DMS53 treated with DMSO at 0.1 percent for 48 hours (cell line): Measurements from ENCODE around the gene KIF1C.

Source experiments
- DNase-seq: peaks from one replicate; lab custom pipeline; 2025; ENCODE audit not compliant: unreplicated experiment; lab: John Stamatoyannopoulos, UW

KIF1C gene

DNA sequence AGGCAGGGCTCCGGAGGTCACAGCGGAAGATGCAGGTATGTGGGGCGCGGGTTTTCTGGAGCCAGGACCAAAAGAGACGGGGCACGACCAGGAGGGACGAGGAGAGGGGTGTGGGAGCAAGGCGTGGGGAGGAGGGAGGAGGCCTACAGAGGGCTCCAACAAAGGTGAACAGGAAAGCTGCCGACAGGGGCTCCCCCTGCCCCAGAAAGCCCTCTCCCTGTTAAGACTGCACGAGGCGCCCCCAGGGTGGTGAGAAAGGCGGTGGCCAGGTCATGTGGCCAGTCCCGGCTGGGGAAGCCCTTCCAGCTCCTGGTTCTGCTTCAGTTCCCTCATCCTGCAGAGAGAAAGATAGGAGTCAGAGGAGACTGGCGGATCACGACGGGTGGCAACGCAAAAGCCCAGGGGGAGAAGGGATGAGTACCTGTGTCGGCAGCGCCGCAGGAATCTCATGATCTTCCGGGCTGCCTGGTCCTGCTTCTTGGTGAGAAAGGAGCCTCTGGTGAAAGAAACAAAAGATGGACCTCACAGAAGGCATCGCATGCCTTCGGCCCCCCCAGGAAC is 29.2 kb upstream of the KIF1C start:
- DNase-seq = no peak

DNA sequence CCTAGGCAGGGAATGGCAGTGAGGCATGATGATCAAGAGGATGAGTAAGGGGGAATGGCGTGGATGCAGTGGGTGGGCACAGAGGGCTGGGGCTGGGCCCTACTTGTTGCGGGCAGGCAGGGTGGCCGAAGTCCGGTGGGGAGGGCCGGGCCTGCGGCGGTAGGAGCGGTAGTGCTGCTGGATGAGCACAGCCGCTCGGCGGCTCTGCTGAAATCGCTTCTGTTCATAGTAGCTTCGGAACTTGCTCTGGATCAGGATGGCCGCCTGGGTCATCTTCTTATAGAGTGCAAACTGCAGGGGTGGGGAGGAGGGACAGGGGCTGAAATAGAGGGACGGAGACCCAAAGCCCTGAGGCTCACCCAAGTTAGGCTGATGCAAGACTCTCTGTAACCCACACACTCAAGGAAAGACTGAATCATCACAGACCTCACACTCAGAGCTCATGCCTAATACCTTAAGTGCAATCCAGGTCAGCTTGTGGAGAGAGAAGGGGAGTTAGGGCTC is 28.7 kb upstream of the KIF1C start:
- no peak for DNase-seq

DNA sequence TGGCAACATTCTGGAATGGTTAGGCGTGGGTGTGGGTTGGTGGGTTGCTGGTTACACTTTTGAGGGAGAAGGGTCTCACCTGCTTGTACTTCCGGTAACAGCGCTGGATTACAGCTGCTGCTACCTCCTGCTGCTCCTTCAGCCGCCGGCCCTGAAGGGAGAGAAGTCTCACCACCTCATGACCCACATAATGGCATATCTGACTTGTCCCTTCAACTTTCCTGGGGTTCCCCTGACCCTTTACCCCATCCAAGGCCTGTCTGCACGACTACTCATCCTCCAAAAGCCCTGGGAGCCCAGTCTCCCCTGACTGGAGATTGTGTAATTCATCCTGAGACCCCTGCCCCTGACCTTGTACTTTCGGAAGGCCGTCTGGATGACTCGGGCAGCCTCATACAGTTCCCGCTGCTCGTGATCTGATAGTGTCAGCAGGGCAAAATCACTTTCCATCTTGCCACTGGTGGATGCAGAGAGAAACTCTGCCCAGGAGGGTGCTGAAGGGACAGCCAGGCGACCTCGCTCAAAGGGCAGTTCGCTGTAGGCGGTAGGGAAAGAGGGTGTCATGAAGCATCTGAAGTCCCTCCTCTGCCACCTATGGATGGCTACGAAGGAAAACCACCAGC is 28.1 kb upstream of the KIF1C start:
- DNase-seq = no peak

DNA sequence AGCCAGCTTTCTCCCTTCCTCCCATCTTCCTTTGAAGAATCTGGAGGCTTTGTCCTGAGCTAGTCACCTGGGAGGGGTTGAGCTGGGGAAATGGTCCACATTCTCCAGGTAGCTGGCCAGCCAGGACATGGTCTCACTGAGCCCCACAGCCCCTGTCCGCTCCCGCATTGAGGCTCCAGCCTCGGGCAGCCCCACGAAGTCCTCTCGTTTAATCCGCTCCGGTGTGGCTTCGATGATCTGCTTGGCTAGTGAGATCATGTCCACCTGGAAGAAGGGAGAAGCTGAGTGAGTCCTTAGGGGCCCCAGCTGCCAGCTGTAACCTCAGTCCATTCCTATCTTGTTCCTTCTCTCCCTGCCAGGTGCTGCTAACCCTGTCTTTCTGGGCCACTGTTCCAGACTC is 27.5 kb upstream of the KIF1C start:
- no peak for DNase-seq

DNA sequence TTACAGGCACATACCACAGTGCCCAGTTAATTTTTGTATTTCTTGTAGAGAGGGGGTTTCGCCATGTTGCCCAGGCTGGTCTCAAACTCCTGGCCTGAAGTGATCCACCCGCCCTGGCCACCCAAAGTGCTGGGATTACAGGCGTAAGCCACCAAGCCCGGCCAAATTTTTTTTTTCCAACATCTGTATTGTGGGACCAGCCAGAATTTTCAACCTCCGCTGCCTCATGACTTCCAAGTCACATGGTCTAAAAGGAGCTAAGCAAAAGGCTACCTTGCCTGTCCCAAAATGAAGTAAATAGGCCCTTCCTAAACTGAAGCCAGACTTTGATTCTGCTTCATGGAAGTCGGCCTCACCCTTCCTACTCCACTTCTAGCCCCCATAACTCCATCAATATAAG is 25.9 kb upstream of the KIF1C start:
- no peak for DNase-seq

DNA sequence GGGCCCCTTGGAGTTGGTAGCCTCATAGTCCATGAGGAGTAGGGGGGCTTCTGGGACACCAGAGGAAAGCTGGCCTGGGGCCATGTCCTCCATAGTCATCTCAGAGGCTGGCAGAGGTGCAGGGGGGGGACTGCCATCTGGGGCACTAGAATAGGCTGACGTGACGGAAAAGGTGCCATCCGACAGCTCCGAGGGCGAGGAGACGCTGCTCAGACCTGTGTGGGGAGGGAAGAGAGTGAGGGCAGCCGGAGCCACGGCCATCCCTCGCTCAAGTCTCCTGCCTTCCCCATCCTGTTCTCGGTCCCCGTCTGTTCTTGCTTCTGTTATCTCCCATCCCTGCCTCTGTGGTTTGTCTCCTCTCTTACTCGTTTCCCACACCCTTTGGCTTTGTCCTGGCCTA is 25.4 kb upstream of the KIF1C start:
- no peak for DNase-seq

DNA sequence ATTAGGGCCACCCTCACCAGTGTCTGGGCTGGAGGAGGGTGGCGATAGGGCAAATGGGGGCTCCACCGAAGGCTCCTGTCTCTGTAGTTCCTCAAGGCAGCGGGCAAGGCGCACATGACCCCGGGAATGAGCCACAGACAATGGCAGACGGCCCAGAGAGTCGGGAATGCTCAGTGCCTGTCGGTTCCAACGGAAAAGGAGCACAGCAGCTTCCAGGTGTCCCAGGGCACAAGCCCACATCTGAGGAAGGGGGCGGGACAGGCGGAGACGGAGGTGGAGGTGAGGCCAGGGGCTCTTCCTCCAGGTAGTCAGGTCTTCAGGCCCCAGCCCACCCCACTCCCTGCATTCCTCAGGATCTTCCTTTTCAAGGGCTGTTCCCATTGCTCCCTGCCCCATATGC is 25.0 kb upstream of the KIF1C start:
- DNase-seq = no peak

DNA sequence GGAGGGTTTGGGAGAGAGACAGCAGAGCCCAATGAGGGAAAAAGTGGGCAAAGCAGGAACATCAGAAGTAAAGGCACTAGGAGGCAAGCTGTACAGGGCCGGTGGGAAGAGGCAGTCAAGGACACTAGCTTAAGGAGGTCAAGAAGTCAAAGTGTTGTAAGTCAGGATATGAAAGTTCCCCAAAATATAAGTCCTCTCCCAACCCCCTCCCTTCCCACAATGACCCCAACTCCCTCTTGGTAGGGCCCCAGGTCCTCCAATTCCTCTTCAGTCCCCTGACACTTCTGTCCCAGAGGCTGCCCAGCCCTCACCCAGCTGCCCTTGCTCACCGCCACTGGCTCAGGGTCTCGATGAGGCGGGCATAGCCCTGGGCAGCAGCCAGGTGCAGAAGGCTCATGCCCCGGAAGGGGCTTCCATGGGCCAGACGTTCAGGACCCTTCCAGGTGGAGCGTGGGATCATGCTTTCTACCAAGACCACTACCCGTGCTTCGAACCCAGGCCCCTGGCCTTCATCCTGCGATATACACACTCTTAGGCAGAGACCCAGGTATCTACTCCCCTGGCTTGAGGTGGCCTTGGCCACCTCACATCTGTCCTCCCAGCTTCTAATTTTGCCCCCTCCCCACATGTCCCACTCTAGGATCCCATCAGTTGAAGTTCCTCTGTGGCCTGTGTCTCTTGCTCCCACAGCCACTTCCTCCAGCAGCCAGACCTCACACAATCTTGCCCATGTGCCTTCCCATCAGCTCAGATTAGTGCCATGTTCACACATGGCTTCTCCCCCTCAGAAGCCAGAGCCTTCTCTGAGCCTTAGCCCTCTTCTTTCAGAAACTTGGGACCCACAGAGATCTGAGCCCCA is 24.3 kb upstream of the KIF1C start:
- no peak for DNase-seq

DNA sequence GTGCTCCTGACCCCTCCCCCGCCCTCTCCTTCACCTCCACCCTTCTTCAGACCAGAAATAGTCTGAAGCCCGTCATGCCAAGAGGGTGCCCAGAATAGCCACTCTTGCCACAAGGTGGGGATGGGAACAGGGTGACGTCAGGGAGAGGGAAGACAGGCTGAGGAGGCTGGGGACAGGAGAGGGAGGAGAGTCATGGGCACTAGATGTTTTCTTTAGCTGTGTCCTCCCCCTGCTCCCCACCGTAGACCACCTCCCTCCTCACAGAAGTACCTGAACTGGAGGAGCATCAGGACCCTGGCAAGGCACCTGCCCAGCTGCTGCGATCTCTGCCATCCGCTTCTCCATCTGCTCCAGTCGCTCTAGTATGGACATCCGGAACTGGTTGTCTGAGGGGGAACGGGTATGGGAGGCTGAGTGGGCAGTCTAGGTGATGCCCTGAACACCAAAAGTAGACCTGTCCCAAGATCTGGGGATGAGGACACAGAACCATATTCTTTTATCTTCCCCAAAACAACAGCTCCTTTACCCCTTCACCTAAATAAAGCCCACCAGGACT is 23.6 kb upstream of the KIF1C start:
- no peak for DNase-seq

DNA sequence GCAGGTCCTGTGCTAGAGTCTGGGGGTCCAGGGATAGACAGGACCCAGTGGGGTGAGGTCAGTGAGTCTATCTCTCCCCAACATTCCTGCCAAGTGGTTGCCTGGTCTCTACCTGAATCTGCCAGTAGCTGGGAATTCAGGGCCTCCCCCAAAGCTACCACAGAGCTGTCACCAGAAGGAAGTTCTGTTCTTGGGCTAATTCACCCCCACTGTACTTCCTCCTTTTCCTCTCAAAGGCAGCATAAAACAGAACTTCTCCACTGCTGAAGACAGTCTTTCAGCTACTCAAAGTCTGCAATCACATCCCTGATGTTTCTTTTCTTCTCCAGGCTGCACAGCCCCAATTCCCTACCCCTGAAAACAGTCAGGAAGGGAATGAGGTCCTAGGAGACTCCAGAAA is 19.0 kb upstream of the KIF1C start:
- no peak for DNase-seq

DNA sequence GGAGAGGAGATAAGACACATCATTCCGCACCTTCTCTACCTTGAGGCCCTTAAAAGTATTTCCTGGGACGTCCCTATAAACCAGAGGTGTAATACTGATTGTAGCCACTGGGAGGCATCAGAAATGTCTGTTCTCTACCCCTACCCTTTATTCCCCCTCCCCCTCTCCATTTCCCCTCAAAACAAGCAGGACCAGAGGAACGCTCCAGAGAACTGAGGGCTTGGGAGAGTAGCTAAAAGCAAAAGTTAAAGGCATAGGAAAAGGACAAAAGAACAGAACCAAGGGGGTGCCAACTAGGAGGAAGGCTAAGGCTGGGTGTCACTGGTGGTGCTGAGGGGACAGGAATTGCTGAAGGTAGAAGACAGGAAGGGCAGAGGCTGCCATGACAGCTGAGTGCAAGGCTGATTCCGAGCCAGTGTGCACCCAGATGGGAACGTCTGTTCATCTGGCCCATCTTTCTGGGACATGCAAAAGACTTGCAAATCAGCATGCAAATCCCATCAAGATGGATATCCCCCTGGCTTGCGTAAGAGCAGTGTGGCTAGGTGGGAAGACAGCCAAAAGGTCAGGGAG is 17.0 kb upstream of the KIF1C start:
- no peak for DNase-seq

DNA sequence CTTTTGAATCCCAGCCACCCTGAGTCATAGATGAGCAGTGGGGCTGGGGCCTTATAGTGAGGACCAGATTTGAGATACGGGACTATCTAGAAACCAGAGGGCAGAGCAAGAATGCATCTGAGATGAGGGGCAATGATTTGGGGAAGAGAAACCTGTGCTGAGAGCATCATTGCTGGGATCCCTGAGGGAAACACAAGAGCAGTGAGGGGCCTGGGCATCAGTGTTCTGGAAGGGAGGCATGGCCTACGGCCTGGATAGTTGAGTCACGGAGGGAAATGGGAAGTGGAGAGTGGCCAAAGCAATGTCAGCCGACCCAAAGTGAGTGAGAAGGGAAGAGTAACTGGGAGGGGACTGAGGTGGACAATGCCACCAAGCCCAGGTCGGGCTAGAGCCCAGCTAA is 15.4 kb upstream of the KIF1C start:
- no peak for DNase-seq

DNA sequence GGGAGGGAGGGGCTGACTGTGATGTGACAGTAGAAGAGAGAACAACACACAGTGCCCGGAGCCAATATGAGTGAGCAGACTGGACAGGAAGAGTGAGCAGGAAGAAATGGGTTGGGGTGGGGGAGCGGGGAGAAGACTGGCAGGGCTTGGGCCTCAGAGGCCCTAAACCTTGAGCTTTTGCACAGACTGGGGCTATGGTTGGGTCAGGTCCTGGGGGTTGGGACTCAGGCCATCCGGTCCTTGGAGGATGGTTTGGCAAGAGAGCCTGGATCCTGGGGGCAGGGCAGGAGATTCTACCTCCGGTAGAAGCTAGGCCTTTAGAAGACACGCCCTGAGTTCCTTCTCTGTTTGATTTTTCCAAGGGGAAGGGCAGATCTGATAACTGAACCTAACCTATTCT is 11.3 kb upstream of the KIF1C start:
- DNase-seq = no peak

DNA sequence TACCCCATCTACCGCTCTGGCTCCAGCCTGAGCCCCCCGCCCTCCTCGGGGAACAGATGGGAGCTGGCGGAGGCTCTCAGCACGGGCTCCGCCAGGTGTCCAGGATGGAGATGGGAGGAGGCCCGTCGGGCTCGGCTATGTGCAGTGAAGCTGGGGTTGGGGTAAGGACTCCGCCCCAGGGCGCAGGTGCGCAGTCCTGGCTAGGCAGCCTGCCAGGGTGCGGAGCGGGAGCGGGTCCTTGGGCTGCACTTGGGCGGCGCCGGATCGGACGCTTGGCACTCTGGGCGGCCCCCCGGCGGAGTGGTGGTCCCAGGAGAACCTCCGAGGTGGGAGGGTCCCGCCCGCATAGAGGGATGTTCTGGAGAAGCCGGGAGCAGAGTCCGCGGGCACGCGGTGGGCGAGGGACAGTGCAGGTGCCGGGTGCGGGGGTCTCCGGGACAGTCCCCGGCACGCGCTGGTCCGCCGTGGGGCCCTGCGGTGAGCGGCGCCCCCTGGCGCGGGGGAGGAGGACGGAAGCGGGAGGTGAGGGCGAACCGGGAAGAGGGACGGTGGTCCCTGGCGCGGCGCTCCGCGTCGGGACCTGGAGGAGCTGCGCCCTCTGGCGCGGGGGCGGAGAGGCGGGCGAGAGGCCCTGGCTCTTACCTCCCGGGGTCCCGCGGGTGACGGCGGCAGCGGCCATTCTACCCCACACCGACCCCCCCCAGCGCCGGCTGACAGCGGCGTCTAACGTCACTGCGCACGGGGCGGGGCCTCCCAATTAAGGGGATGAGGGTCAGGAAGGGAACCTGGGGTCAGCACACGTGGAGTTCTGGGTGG is 10.6 kb upstream of the KIF1C start, which contains the start of gene CAMTA2:
CAMTA2 (minus strand) TSS at position 725 of the 816 bp plus-strand sequence. CDS start 1,453 bp downstream, outside the sequence.
- DNase-seq = peak; percentile 47

DNA sequence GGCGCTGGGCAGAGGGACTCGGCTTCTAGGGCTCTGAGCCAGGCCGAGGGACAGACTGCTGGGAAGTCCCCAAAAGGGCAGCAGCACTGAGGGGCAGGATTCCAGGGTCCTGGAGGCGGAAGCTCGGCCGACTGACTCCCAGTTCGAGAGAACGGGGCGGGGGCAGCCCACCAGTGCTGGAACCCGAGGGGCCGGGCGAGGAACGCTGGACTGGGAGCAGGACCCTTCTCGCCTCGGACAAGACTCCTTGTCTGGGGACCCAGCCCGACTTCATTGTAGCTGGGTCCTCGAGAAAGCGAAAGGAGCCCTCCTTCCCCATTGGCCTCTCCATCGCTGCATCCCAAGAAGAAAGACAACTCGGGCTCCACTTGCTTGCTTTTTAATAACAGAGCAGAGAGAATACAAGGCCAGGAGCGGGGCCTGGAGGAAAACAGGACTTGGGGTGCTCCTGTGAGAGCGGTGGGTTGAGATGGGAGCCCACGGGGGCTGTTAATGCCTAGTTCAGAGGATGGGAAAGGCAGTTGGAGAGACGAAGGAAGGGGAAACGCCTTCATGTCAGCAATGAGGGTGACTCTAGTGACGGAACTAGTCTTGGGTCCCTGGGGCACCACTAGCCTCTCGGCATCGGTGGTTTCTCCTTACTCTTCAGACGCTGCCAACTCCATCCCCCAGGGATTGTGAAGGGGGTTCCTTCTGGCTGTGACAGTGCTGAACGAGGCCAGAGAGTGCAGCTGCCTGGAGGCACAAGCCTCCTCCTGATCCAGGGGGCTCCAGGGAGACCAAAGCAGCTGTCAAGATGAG is 9.8 kb upstream of the KIF1C start:
- DNase-seq = no peak

DNA sequence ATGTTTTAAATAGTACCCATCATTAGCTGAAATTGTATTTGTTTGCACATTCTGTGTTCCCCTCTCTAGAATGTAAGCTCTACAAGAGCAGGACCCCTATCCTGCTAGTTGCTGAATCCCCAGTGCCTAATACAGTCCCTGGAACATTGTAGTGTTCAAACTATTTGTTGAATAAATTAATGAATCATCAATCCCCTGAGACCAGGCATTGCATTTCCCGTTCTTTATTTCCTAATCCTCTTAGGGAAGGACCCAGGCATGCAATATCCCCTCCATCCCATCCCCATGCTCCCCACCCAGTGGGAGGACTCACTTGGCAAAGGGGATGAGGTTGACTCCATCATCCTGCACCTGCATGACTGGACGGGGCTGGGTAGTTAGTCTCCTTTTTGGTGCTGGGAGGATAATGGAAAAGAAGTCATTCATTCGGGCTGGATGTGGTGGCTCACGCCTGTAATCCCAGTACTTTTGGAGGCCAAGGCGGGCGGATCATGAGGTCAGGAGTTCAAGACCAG is 3.6 kb upstream of the KIF1C start:
- no peak for DNase-seq

DNA sequence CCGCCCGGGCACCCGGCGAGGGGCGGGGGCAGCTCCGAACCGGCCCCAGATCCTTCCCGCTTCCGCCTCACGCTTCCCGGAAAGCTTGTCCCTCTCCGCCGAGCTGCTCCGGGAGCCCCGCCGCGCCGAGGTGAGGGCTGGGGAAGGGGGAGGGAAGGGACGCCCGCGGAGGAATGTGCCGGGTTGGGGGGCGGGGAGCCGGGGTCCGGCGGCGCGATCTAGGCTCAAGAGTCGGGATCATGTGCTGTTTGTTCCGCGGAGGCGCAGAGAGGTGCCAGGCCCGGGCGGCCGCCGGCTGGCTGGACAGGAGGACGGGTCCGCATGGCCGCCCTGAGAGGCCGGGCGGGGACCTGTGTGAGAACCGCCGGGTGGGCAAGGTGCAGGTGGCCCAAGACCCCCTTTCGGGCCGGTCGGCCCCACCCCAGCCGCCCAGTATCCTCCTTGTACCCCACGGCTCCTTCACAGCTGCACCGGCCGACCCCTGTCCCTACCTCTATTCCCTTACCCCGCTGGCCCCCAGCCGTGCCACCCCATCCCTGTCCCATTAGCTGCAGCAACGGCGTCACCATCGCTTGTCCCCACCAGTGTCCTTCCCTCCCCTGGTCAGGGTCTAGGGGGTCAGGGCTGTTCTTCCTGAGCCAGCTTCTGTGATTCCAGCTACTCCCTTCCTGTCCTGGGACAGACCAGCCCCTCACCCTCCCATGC is 429 bp downstream of the KIF1C start:
- DNase-seq = no peak

DNA sequence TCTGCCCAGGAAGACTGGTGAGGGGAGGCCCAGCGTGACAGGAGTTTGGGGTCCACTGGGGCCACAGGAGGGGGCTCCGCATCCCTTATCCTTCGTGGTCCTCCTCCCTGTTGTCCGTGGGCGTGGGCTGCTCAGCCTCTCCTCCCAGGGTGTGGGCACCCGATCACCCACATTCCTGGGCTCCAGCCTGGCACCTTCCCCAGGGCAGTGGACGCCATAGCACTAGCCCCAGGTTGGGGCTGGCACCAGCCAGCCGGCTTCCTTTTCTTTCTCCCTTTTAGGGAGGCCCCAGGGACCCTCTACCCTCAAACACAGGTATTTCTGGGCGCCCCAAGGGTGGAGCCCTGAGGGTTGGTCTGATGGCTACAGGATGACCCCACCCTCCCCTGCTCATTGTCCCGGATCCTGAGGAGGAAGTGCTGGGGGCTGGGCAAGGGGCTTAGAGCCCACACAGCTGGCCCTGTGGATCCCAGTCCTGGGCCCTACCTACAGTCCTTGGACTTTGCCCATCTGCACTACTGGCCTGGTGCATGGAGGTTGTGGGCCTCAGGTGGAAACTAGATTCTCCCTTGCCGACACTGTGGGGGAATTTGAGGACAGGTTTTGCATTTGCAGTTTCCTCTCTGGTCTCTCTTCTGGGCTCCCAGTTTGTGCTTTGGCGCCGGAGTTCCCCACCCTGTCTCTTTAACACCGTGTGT is 1.1 kb downstream of the KIF1C start:
- DNase-seq = no peak
